ENCODE data around the gene SAMHD1.

The SAMHD1 gene

DNA sequence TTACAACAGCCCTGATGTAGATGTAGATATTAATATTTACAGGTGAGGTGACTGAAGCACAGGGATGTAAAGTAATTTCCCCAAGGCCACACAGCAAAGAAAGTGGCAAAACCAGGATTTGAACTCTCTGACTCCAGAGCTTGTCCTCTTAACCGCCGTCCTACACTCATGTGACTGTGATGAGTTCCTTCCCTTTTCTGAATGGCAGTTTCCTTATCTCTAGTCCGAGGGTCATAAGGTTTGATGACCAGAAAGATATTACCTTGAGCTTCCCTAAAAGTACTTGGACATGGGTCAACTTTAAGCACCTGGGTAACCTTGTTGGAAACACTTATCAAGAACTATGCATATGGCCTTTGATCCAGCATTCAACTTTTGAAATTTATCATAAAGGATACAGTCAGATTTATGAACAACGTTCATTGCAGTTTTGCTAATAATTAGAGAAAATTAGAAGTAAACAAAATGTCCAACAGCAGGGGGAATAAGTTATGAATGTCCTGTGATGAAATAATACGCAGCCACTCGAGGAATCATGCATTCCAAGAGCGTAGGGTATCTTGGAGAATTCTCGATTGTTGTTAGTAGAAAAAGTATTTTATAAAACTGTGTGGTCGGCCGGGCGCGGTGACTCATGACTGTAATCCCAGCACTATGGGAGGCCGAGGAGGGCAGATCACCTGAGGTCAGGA, 77.9 kb downstream of the SAMHD1 start:
- DNase-seq (ENCODE audit: low read depth, low spot score), result no peak

DNA sequence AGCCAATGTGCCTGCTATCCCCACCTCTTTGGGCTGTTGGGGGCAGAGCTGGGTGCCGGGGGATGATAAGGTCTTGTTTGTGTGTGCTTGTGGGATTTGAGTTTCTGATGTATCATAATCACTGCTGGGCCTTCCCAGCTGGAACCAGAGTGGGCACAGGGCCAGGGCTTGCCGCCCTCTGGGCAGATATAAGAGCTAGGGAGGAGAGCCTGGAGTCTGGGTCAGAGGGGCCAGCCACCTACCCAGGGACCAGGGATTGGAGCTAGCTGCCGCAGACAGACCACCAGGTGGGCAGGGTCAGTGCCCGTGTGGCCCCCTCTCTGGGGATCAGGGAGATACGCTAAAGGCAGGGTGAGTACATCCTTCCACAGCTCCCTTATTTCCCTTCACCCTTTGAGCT, 78.7 kb downstream of the SAMHD1 start:
- DNase-seq (ENCODE audit: low read depth, low spot score), result no peak

DNA sequence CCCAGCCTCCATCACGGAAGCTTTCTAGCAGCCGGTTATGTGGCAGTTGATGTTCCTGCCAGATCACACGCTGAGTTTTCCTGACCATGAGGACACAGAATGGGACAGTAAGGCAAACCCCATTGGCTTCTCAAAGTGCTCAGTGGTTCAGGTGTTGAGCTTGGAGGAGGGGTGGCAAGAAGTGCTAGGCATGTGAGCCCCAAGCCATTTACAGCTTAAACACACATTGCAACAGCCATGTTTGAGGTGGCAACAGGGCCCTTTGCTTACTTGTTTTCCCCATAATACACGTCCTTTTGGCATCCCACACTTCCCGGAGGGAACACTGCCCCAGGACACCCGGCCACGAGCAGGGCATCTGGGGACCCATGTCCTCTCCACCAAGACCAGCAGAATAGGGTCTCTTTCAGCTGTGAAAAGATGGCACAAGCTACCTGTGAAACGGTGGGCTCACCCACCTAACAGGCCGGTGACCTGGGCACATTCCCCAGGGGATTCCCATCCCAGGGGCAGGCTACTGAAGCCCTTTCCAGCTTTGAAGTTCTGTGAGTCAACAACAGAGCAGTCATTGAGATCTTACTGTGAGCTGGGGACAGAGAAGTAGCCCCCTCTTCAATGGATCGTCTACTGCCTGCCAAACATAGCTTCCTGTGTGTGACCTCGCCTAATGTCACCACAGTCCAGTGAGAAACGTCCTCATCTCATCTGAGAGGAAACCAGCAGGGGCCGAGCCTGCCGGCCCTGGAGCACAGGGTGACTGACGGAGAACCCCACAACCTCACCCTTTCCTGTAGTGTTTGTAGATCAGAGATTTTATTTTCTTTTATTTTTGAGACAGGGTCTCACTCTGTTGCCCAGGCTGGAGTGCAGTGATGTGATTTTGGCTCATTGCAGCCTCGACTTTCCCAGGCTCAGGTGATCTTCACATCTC, 79.6 kb downstream of the SAMHD1 start:
- DNase-seq (ENCODE audit: low read depth, low spot score), result no peak

DNA sequence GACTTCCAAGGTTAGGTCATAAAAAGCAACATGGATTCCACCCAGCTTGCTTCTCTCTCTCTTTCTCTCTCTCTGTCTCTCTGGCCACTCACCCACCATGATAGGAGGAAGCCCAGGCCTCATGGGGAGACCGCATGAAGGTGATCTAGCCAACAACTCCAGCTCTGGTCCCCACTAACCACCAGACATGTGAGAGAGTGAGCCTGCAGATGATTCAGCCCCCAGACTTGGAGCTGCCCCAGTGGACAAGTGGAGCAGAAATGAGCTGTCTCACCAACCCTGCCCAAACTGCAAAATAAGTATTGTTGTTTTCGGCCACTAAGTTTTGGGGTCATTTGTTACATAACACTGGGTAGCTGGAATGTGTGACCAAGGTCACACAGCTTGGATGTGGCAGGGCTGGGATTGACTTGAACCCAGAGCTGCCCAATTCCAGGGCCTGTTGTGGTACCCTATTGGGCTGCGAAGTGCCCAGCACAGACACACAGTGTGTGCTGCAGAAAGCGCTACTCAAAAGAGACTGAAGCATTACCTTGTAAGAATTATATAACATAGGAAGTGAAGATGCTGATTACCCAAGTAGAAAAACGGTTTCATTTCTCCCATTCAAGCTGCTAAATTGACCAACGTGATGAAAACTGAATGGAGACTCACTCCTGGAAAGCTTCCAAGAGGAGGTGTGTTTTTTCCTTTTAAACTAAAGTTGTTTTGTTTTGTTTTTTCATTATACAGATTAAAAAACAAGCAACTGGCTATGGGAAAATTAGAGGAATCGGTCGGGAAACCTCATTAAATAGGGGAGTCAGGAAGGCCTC, 84.6 kb downstream of the SAMHD1 start:
- no peak for DNase-seq (ENCODE audit: low read depth, low spot score)

DNA sequence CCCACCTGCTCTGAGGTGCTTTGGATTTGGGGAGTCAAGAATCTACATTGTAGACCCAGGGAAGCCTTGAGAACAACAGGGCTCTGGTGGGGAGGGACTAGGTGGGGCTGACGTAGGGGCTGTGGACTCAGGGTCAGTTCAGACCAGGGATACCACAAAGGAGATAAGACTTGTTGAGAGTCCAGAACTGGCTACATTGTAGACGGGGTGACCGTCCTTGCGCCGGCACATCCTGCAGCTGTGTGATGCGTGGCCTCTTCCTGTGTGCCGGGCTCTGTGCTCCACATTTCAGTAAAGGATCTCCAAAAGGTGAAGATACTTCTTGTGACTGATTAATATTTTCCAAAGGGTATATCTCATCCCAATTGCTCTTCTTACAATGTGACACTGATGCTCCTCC, 85.3 kb downstream of the SAMHD1 start:
- DNase-seq (ENCODE audit: low read depth, low spot score), result no peak

DNA sequence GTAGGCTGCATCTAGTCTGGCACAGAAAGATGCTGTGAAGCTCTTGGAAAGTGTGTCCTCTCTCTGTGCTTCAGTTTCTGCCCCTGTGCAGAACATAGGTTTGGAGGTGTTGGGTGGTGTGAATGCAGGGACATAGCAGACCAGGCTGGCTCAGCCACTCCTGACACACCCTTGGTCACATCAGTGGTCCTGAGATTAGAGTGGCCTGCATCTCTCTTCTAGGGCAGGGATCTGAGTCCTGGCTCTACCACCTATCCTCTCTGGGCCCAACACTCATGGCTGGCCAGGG, 85.7 kb downstream of the SAMHD1 start:
- no peak for DNase-seq (ENCODE audit: low read depth, low spot score)

DNA sequence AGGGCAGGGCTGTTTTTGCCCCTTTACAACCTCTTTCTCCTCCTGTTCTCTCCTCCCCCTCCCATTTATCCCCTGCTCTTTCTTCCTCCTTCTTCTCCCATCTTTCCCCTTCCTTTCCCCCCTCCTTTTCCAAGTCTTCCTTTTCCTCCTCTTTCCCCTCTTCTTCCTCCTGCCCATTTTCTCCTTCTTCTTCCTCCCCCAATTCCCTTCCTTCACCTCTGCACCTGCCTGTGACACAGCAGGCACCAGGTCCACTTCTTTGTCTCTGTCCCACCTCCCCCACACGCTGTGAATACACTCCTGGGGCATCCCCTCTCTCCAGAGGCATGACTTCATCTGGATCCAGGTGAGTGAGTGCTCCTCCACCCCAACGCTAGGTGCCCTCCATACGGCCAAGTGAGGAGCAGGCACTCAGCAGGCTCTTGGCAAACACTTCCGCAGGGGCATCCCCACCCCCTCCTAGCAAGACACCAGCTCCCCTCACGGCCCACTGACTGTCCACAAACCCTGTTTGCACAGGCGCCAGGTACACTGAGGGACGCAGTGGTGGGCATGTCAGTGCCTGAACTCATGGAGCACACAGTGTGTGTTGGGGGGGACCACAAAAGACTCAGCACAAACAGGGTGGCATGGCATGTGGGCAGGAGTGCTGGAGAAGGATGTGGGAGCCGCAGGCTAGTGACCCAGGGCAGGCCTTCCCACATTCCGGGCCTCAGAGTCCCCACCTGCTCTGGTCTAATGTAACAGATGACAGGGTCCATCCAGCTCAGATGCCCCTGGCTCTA, 86.2 kb downstream of the SAMHD1 start:
- DNase-seq (ENCODE audit: low read depth, low spot score), result no peak

DNA sequence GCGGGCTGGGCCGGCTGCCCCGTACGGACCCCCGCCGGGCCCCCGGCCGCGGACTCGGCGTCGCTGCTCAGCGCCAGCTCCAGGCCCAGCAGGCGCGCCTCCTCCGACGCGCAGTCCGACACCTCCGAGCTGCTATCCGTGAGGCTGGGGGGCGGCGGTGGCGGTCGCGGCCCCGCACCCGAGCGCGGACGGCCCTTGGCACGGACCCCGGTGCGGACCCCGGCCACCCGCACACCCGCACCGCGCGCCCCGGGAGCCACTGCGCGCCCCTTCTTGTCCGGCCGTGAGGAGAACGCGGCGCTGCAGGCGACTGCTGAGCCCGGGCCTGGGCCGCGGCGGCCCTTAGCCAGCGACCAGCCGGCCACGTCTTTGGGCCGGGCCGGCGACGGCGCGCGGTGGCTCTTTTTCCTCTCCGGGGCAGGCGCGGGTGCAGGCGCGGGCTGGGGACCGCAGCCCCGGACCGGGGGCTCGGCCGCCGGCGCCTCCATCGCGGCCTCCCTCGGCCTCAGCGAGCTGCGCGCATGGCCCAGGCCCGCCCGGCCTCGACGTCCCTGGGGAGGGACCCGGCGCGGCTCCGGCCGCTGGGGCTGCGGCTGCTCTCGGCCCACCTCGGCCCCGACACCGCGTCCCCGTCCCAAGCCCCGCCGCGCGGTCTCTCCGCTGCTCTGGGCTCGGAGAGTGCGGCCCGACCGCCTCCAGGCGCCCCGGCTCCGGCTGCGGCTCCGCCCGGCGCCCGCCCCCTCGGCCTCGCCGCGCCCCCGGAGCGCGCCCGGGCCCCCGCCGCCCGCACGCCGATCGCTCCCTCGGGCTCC, 88.4 kb downstream of the SAMHD1 start:
- DNase-seq (ENCODE audit: low read depth, low spot score), result no peak

DNA sequence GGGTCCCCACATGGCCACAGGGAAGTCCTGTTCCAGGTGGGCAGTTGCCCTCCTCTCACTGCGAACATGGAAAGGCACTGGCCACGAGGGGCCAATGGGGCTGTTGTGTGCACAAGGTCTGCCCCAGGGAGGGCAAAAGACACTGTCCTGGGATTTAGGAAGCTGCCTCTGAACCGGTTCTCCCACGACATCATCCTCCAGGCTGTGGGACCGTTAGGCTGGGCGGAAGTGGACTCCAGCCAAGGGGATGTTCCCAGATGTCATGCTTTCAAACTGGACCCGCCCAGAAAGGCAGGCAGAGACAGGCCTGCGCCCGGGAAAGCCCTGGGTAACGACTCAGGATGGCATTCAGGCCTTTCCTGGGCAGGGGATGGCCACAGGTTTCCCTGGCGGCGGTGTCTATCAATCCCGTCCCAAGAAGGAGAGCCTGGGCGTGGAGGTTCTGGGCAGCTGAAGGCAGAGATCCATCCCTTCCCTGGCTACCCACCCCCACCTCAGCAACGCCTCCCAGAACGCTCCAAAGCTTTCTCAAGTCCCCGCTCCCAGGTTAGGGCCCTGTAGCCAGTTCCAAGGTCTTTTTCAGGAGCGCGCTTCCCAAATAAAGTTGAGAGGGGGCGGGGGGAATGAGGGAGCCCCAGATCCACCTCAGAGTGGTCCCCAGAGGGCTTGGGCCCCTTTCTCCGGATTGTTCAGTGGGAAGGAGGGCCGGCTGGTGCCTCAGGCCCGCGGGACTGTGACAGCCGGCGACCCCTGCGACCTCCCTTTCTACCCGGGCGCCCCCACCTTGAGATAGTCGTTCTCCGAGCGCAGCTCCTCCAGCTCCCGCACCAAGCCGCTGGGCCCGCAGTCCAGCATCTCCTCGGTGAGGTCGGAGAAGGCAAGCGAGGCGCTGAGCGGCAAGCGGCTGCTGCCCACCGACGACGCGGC, 89.4 kb downstream of the SAMHD1 start:
- DNase-seq (ENCODE audit: low read depth, low spot score), result no peak

DNA sequence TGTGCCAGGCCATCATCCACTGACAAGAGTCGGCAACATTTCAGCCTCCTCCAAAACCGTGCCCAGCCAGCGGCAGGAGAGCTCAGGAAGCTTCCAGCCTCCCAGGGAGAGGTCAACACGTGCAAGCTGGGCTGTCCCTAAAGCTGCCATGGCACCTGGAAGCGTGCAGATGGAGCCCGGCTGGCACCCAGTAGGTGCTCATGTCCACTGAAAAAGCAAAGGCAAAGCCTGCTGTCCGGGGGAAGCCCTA, 90.0 kb downstream of the SAMHD1 start:
- DNase-seq (ENCODE audit: low read depth, low spot score), result no peak

DNA sequence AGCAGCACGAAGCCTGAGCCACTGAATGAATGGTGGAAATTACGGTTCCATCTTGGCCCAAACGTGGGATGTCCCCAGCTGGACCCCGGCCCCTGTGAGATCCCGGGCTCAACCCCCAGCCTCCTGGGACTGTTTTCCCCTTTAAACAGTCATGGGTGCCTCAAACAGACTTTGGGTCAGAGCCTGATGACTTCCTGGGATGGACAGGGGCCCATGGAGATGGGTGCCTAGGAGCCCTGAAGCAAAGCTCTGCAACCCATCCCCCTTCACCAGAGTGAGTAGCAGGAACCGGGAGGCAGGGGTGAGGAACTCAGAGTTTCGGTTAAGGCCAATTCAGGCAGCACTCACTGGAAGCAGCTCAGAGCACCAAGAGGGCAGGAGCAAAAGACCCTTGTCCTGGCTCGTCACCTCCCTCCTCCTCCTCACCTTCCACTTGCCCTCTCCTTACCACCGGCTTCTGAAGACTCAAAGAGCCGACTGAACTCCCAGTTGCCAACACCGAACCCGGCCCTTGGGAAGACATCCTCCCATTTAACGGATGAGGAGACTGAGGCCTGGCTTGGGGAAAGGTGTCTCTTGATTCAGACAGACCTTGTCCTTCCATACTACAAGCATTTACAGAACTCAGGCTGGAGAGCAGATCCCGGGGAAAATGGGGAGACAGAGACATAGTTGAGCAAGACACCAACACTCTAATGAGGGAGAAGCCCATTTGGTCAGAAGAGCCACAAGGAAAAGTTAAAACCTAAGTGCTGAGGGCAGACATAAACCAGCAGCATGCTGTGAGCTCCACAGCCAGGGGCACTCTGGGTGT, 90.5 kb downstream of the SAMHD1 start:
- no peak for DNase-seq (ENCODE audit: low read depth, low spot score)

DNA sequence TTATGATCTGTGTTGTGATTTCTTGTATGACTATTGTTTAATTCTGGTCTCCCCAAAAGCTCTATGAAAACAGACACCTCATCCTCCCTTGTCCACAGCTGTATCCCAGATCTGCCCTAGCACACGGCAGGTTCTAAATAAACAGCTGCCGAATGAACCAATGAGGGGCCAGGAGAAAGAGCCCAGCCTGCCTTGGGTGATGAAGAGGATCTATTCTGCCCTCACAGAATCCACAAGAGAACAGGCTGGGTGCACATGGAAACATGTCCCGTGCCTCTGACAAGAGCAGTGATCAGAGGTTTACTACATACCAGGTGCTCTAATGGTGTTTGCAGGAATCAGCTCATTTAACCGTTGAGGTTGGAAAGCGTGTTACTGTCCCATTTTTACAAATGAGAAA, 91.2 kb downstream of the SAMHD1 start:
- DNase-seq (ENCODE audit: low read depth, low spot score), result no peak

DNA sequence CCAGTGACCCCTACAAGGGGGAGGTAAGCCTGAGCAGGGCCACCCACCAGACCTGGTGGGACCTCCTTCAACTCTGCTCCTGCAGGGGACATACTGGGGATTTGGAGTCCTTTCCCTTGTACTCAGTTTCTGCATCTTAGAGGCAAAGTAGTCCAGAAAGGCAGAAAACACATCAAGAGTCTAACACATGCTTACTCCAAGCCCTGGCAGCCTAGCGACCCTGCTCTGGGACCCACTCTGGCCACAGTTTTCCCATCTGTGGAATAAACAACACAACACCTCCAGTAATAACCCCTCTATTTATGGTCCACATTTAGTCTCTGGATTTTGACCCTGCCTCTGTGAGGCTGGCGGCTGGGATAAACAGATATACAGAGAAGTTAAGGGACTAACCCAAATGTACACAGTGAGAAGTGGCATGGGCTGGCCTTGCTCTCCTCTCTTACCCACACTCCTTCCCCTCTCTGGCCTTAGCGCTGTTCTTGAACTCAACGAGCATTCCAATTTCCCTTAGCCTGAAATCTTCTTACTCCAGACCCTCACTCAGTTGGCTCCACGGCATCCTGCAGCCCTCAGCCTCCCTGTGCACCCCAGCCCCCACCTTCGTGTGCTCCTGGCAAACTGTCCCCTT, 91.7 kb downstream of the SAMHD1 start:
- no peak for DNase-seq (ENCODE audit: low read depth, low spot score)

DNA sequence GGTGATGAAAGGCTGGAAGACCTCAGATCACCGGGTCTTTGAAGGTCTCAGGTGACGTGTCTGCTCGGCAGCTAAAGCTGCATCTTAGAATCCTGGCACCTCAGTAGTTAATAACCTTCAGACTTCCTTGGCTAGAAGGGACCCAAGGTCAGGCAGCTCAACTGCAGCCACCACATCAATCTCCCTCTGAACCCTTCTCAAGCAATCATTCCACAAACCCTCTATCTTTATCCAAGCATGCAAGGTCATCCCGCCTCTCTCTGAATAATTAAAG, 92.3 kb downstream of the SAMHD1 start:
- DNase-seq (ENCODE audit: low read depth, low spot score), result no peak

DNA sequence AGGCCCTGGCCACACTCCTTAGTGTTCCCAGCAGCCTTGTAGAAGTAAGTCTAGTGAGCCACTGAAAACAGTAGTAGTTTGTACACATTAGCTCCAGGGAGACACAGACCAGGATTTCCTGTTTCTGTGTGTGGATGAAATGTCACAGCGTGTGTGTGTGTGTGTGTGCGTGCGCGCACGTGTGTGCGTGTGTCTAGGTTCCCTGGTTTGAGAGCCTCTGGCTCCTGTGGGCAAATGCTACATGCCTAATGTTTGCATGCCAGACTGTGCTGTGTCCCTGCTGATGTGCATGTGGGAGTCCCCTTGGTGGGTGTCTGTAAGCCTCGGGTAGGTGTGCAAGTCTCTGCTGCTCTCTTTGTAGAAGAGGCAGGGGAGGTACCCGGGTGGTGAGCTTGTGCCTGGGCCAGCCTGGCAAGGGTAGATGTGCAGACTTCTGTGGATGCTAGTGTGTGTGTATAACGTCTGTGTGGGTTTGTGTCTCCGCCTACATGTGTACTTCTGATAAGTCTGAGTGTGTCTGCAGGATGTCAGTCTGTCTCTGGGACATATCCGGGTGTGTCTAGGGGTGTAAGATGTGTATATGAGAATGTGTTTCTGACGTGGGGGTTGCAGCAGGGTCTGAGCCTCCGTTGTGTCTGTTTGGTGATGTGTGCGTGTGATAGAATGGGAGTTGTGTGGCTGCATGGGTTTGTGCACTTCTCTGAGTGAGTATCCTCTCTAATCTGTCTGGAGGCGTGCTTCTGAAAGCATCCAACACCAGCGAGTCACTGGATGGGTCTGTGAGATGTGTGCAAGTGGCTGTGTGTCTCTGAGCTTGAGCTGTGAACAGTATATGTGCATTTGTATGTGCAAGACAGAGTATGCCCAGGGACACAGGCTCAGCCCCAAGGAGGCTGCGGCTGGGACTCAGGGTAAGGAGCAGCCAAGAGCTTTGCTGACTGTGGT, 94.5 kb downstream of the SAMHD1 start:
- no peak for DNase-seq (ENCODE audit: low read depth, low spot score)

DNA sequence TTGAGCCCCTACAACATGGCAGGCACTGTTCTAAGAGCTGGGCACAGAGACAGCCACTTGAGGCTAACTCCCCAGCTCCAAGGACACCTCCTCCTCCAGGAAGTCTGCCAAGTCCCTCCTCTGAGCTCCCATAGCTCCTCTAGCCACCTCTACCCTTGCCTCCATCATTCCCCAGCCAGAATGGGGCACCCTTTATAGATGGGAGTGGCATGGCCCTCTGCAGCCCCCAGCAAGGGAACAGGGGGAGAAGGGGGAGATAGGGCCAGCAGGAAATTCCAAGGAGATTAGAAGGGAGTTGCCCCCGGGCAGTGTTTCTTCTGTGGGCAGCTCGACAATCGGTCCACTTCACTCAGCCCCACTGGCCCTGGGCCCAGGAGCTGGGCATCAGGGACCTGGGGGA, 95.3 kb downstream of the SAMHD1 start:
- DNase-seq (ENCODE audit: low read depth, low spot score), result no peak

DNA sequence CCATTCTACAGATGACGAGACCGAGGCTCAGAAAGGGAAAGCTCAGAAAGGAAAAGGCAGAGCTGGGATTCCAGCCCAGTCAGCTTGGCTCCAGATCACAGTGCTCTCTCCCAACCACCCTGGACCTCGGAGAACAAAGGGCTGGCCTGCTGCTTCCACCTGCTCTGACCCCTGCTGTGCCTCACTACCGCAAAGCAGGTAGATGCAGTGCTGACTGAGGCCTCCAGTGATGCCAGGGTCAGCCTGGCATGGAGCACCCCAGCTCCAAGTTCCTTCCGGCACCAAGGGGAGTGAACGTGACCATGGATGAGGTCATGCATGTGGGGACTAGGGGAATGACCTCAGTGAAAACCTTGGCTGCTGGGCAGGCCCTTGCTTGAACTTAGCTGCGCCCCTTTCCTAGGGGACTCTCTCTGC, 96.3 kb downstream of the SAMHD1 start:
- DNase-seq (ENCODE audit: low read depth, low spot score), result no peak

All from brain pericyte (primary cell).